Measurements from ENCODE around the gene SLC22A23. TPM values are rescaled to one million over a fixed set of nuclear protein-coding genes. Genes with fewer than 3 reads are reported as not detected.

Gene SLC22A23
- total RNA-seq, 1 experiment from 2014 or later, result 5.7 TPM

- Histone ChIP-seq H2AFZ (ENCODE audit: low read length) (no peak overlapping the region), H3K9me2 (replicated peaks; ENCODE audit: low read length) (no peaks in the 10 kb centered on the region), H3K4me2 (ENCODE audit: low read length) (no peak overlapping the region), H3K79me2 (ENCODE audit: low read length) (no peaks in the 10 kb centered on the region), H4K20me1 (ENCODE audit: low read length) (no peaks in the 10 kb centered on the region), H3K4me3 (ENCODE audit: low read length) (no peak overlapping the region), H3K36me3 (ENCODE audit: low read depth, low read length) (no peaks in the 10 kb centered on the region), H3K27me3 (ENCODE audit: low read length) (peaks cover 34% of the 10 kb centered on the region), H3K27ac (ENCODE audit: low read length) (no peak overlapping the region), H3K9ac (ENCODE audit: low read length) (no peak overlapping the region), H3F3A (ENCODE audit: low read length, unreplicated experiment) (no peaks in the 10 kb centered on the region), H3K4me1 (ENCODE audit: insufficient read depth, low read length) (peaks cover 11% of the 10 kb centered on the region), H3K9me3 (ENCODE audit: low read length) (no peaks in the 10 kb centered on the region)
- ChIA-PET CTCF (no interaction called here), POLR2A (ENCODE audit: unreplicated experiment) (no interaction called here)
- TF ChIP-seq EZH2 (IDR thresholded peaks at IDR 0.05; ENCODE audit: low read length, unreplicated experiment) (no peak), EZH2phosphoT487 (IDR thresholded peaks at IDR 0.05; ENCODE audit: borderline replicate concordance, low read length) (no peak), CTCF (conservative IDR thresholded peaks at IDR 0.05; ENCODE audit: low read depth, low read length) (no peak)
- no peak for DNase-seq
- no TSS peak for BruUV-seq (replicated peaks)
- no peak for ATAC-seq
- intact Hi-C loops (cut with micrococcal nuclease), result no loop called here
These were observed 222.9 kb downstream of the SLC22A23 start for GRCh38 chr6:3233904-3234303.

GRCh38 chr6:3233321-3233720, 223.5 kb downstream of the SLC22A23 start:
- no peak overlapping the region for H2AFZ ChIP-seq (ENCODE audit: low read length)
- DNase-seq, result no peak
- H3K27me3 ChIP-seq (ENCODE audit: low read length), result peaks cover 38% of the 10 kb centered on the region
- intact Hi-C loops (cut with micrococcal nuclease), result no loop called here
- no TSS peak for BruUV-seq (replicated peaks)
- no peak overlapping the region for H3K4me3 ChIP-seq (ENCODE audit: low read length)
- POLR2A ChIA-PET (ENCODE audit: unreplicated experiment), result interaction anchor here (0.6 kb wide), 1 partner anchor 173 kb away, joined by 3 read pairs; no protein-coding TSS in a partner anchor
- H3K4me1 ChIP-seq (ENCODE audit: insufficient read depth, low read length), result peaks cover 11% of the 10 kb centered on the region
- CTCF ChIA-PET, result no interaction called here
- H3K36me3 ChIP-seq (ENCODE audit: low read depth, low read length), result no peaks in the 10 kb centered on the region
- ATAC-seq, result no peak
- no peak overlapping the region for H3K4me2 ChIP-seq (ENCODE audit: low read length)
- H3K9me3 ChIP-seq (ENCODE audit: low read length), result no peaks in the 10 kb centered on the region
- no peak for TF ChIP-seq EZH2 (IDR thresholded peaks at IDR 0.05; ENCODE audit: low read length, unreplicated experiment)
- no peak for TF ChIP-seq CTCF (conservative IDR thresholded peaks at IDR 0.05; ENCODE audit: low read depth, low read length)
- TF ChIP-seq EZH2phosphoT487 (IDR thresholded peaks at IDR 0.05; ENCODE audit: borderline replicate concordance, low read length), result no peak
- no peak overlapping the region for H3K27ac ChIP-seq (ENCODE audit: low read length)
- H3K9ac ChIP-seq (ENCODE audit: low read length), result no peak overlapping the region
- H3K79me2 ChIP-seq (ENCODE audit: low read length), result no peaks in the 10 kb centered on the region
- no peaks in the 10 kb centered on the region for H3K9me2 ChIP-seq (replicated peaks; ENCODE audit: low read length)
- H3F3A ChIP-seq (ENCODE audit: low read length, unreplicated experiment), result no peaks in the 10 kb centered on the region
- no peaks in the 10 kb centered on the region for H4K20me1 ChIP-seq (ENCODE audit: low read length)

GRCh38 chr6:3232017-3232945, 224.6 kb downstream of the SLC22A23 start:
- ATAC-seq, result no peak
- no peak for DNase-seq
- Histone ChIP-seq H3K9me3 (ENCODE audit: low read length) (no peaks in the 10 kb centered on the region), H4K20me1 (ENCODE audit: low read length) (no peaks in the 10 kb centered on the region), H3K79me2 (ENCODE audit: low read length) (no peaks in the 10 kb centered on the region), H3K9ac (ENCODE audit: low read length) (peak overlapping the region; percentile 51), H3K4me1 (ENCODE audit: insufficient read depth, low read length) (peaks cover 20% of the 10 kb centered on the region), H3F3A (ENCODE audit: low read length, unreplicated experiment) (no peaks in the 10 kb centered on the region), H3K36me3 (ENCODE audit: low read depth, low read length) (no peaks in the 10 kb centered on the region), H3K27me3 (ENCODE audit: low read length) (peaks cover 48% of the 10 kb centered on the region), H2AFZ (ENCODE audit: low read length) (peak overlapping the region; percentile 87), H3K27ac (ENCODE audit: low read length) (no peak overlapping the region), H3K4me2 (ENCODE audit: low read length) (peak overlapping the region; percentile 91), H3K9me2 (replicated peaks; ENCODE audit: low read length) (no peaks in the 10 kb centered on the region), H3K4me3 (ENCODE audit: low read length) (peak overlapping the region; percentile 83)
- no TSS peak for BruUV-seq (replicated peaks)
- intact Hi-C loops (cut with micrococcal nuclease), result no loop called here
- ChIA-PET CTCF (no interaction called here), POLR2A (ENCODE audit: unreplicated experiment) (interaction anchor here (0.6 kb wide), 1 partner anchor 168 kb away, joined by 3 read pairs; no protein-coding TSS in a partner anchor)
- no peak for TF ChIP-seq EZH2 (IDR thresholded peaks at IDR 0.05; ENCODE audit: low read length, unreplicated experiment)
- TF ChIP-seq CTCF (conservative IDR thresholded peaks at IDR 0.05; ENCODE audit: low read depth, low read length), result no peak
- no peak for TF ChIP-seq EZH2phosphoT487 (IDR thresholded peaks at IDR 0.05; ENCODE audit: borderline replicate concordance, low read length)

Measured in PC-3 (cell line).